Ovary (tissue), 9 donors: Measurements from ENCODE around the gene LRP1. TPM values are rescaled to one million over a fixed set of nuclear protein-coding genes. Genes with fewer than 3 reads are reported as not detected.

Source experiments
- DNase-seq, 5 donors: peaks; one replicate each; pipeline ENCODE4 v3.0.0-alpha.2; 2019 to 2020
- H3K27ac ChIP-seq, 2 donors: fragments of 200-600 bp; one replicate each; pipeline versions ENCODE4 v1.5.1 to v1.8.0; 2019 to 2022
- H3K27me3 ChIP-seq: fragments of 200-600 bp; one replicate; pipeline ENCODE4 v1.8.0; 2022
- H3K36me3 ChIP-seq: fragments of 200-600 bp; sonication (generic); one replicate; pipeline ENCODE4 v1.5.1; 2019
- H3K4me1 ChIP-seq: one replicate; pipeline ENCODE4 v1.8.1; 2013; ENCODE audit warnings: mild to moderate bottlenecking, moderate library complexity; ENCODE audit not compliant: insufficient read depth
- H3K4me3 ChIP-seq: fragments of 200-600 bp; sonication (generic); one replicate; pipeline ENCODE4 v1.5.1; 2017
- H3K9me3 ChIP-seq, 2 donors: fragments of 200-600 bp in 1 of 2; sonication (generic) in 1 of 2; one replicate each; pipeline versions ENCODE4 v1.5.1 to v1.8.1; 2013 to 2019; ENCODE audit warnings: mild to moderate bottlenecking in 1 of 2, moderate library complexity in 1 of 2
- CTCF ChIP-seq, 3 donors: fragments of 450-650 bp in 2 of 3; fragments of 200-600 bp in 1 of 3; IDR thresholded peaks; one replicate each; pipeline versions ENCODE4 v1.5.1 to v1.8.0; 2016 to 2022; ENCODE audit warnings: antibody characterized with exemption in 3 of 3, mild to moderate bottlenecking in 1 of 3
- EP300 ChIP-seq: sonication (generic); formaldehyde crosslinking; IDR thresholded peaks from one replicate; pipeline ENCODE4 v1.6.1; 2017; ENCODE audit warnings: antibody characterized with exemption
- POLR2A ChIP-seq: fragments of 450-650 bp; IDR thresholded peaks from one replicate; pipeline ENCODE4 v1.6.1; 2017; ENCODE audit warnings: antibody characterized with exemption, mild to moderate bottlenecking, moderate library complexity
- WGBS, 3 donors: extraction: QIAGEN DNeasy Blood & Tissue Kit in 1 of 3; methylation state at CpG; one replicate each; pipeline versions ENCODE4 v1.1.5 to v1.1.7; 2013 to 2017; 5-methylcytosine and 5-hydroxymethylcytosine counted together
- intact Hi-C, 4 donors: fragments of 100-400 bp; cut with DNase I; formaldehyde crosslinking; loops; one replicate each; pipeline versions ENCODE4 v1.11.0 to v1.15.1; 2022 to 2023
- polyA plus RNA-seq, 2 donors: library from polyadenylated mRNA; stranded (reverse); fragments of 200-250 nt in 1 of 2; fragments of 350-450 nt in 1 of 2; fragmentation: Illumina TruSeq in 1 of 2; extraction: RNeasy Lipid Tissue Mini Kit (QIAGEN cat#74804) in 1 of 2; gene quantifications; one replicate each; pipeline ENCODE4 v1.2.3, GENCODE V29; 2013 to 2014
- total RNA-seq, 7 donors: library from RNA; depleted of rRNA in 2 of 7; stranded (reverse); fragments of >200 nt in 2 of 7; fragmentation: NEBNext Ultra II Directional in 3 of 7; extraction: Animal tissue kit (Norgen Biotek cat#: 25700) in 3 of 7; gene quantifications; one replicate each; pipeline versions ENCODE4 v1.1.0 to v1.2.4, GENCODE V29; 2016 to 2023
- donor health status: DM: no; HTN: no; CAD: no; lungs with moderate emphysema.
- donor health status: DM: no; HTN: no; CAD: no.
- donor health status: Bipolar disorder and iron deficiency.
- donor health status: DM: yes; HTN: yes; CAD: no.
- donor health status: DM: no; HTN: no; CAD: no.
- donor health status: DM: yes; HTN: yes; CAD: no.

The LRP1 gene
- total and polyA plus RNA-seq, 9 donors = 76.4 to 640 (median 323) TPM

GRCh38 chr12:57191410-57191809 is 63.1 kb downstream of the LRP1 start:
- WGBS, 3 donors = 68 to 80% (median 80%) methylated on average over 11 of the region's 11 CpGs
- TF ChIP-seq EP300 (no peak), CTCF (IDR thresholded peaks at IDR 0.05) (no peak), POLR2A (no peak)
- Histone ChIP-seq H3K27ac (no peak overlapping the region), H3K9me3 (no peaks in the 10 kb centered on the region), H3K4me3 (no peak overlapping the region), H3K27me3 (no peaks in the 10 kb centered on the region), H3K4me1 (no peaks in the 10 kb centered on the region), H3K36me3 (no peaks in the 10 kb centered on the region)
- DNase-seq = no peak
- intact Hi-C loops = no loop called here

GRCh38 chr12:57192920-57193319 is 64.6 kb downstream of the LRP1 start:
- Histone ChIP-seq H3K4me1 (no peaks in the 10 kb centered on the region), H3K36me3 (peaks cover 1% of the 10 kb centered on the region), H3K9me3 (no peaks in the 10 kb centered on the region), H3K4me3 (no peak overlapping the region), H3K27me3 (no peaks in the 10 kb centered on the region), H3K27ac (no peak overlapping the region)
- no peak for DNase-seq
- WGBS, 3 donors = 72 to 77% (median 74%) methylated on average over 12 to 16 of the region's 16 CpGs
- no peak for TF ChIP-seq CTCF (IDR thresholded peaks at IDR 0.05)
- TF ChIP-seq POLR2A = no peak
- no peak for TF ChIP-seq EP300
- intact Hi-C loops = no loop called here

- no peak for DNase-seq
These were observed 65.5 kb downstream of the LRP1 start for GRCh38 chr12:57193706-57194245.

GRCh38 chr12:57194253-57194652 is 66.0 kb downstream of the LRP1 start:
- no peaks in the 10 kb centered on the region for H3K9me3 ChIP-seq
- 88 to 92% (median 90%) methylated on average over 18 of the region's 18 CpGs for WGBS, 3 donors
- no peaks in the 10 kb centered on the region for H3K27me3 ChIP-seq
- H3K4me3 ChIP-seq = no peak overlapping the region
- intact Hi-C loops = no loop called here
- DNase-seq = no peak
- no peaks in the 10 kb centered on the region for H3K4me1 ChIP-seq
- H3K36me3 ChIP-seq = peaks cover 4% of the 10 kb centered on the region
- no peak for TF ChIP-seq EP300
- TF ChIP-seq POLR2A = no peak
- no peak for TF ChIP-seq CTCF (IDR thresholded peaks at IDR 0.05)
- H3K27ac ChIP-seq = no peak overlapping the region

More at GRCh38 chr12:57193706-57194245, 65.5 kb downstream of the LRP1 start:
- Histone ChIP-seq H3K27ac (no peak overlapping the region), H3K27me3 (no peaks in the 10 kb centered on the region), H3K4me3 (no peak overlapping the region), H3K9me3 (no peaks in the 10 kb centered on the region), H3K4me1 (no peaks in the 10 kb centered on the region), H3K36me3 (peaks cover 4% of the 10 kb centered on the region)
- 82 to 90% (median 85%) methylated on average over 19 of the region's 19 CpGs for WGBS, 3 donors
- intact Hi-C loops = no loop called here
- no peak for TF ChIP-seq EP300
- no peak for TF ChIP-seq CTCF (IDR thresholded peaks at IDR 0.05)
- no peak for TF ChIP-seq POLR2A
